Stimulated activated effector memory CD8-positive, alpha-beta T cell treated with anti-CD3 and anti-CD28 coated beads, Interleukin-12 subunit alpha, Interleukin-12 subunit beta, amount 100 ng/mL, for 72 hours (primary cell): ENCODE measurements around the gene MMP17.

Experiments
- ATAC-seq: fragments of 150-1000 bp; cut with Tn5 transposase; 2 replicates; pipeline ENCODE4 v1.10.0; 2021
- DNase-seq, 2 donors: peaks; one replicate each; pipeline ENCODE4 v3.0.0; 2021 to 2022; ENCODE audit warnings: low spot score in 2 of 2
- H3K27ac Mint-ChIP-seq: one replicate; pipeline ENCODE4 v1.8.0; 2022; ENCODE audit warnings: mild to moderate bottlenecking, mixed read lengths
- H3K36me3 Mint-ChIP-seq: one replicate; pipeline ENCODE4 v1.8.0; 2022; ENCODE audit warnings: mild to moderate bottlenecking, mixed read lengths
- H3K4me1 Mint-ChIP-seq: one replicate; pipeline ENCODE4 v1.8.0; 2022; ENCODE audit warnings: mixed read lengths
- H3K4me3 Mint-ChIP-seq: one replicate; pipeline ENCODE4 v1.8.0; 2022; ENCODE audit warnings: mild to moderate bottlenecking, mixed read lengths
- H3K9me3 Mint-ChIP-seq: one replicate; pipeline ENCODE4 v1.8.0; 2022; ENCODE audit warnings: mixed read lengths

Gene MMP17

DNA sequence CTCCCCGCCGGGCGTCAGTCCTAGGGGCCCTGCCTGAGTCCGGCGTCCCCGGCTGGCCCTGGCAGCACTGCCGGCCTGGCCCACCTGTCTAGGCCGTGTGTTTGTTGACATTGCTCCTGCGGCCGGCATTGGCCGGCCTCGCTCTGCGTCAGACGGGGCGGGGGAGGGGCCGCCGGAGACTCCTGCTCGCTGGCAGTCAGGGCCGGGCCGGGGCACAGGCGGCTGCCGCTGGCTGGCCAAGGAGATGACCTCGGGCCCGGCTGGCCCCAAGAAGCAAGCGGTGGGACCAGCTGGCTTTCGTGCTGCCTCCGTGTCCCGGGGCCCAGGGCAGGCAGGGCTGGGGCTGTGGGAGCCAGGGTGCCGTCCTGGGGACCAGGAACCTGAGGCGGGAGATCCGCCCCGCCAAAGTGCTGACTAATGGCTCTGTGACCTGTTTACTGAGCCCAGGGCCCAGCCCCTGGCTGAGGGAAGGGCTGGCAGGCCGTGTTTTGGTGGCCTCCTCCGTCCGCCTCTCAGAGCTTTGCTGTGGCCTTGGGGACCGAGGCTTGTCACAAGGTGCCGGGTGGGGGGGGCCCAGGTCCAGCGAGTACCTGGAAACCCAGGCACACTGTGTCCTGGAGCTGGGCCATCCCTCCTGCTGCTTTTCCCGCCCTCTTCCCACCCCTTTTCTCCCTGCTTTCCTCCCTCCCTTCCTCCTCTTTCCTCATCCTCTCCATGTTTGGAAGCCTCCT, 68.1 kb downstream of the MMP17 start:
- Mint-ChIP-seq H3K36me3 (peaks cover 24% of the 10 kb centered on the region), H3K9me3 (no peaks in the 10 kb centered on the region), H3K4me1 (peaks cover 13% of the 10 kb centered on the region), H3K4me3 (peak overlapping the region; percentile 80), H3K27ac (peak overlapping the region; percentile 76)
- DNase-seq = peak; percentile 63 to 81
- peak; percentile 82 for ATAC-seq

DNA sequence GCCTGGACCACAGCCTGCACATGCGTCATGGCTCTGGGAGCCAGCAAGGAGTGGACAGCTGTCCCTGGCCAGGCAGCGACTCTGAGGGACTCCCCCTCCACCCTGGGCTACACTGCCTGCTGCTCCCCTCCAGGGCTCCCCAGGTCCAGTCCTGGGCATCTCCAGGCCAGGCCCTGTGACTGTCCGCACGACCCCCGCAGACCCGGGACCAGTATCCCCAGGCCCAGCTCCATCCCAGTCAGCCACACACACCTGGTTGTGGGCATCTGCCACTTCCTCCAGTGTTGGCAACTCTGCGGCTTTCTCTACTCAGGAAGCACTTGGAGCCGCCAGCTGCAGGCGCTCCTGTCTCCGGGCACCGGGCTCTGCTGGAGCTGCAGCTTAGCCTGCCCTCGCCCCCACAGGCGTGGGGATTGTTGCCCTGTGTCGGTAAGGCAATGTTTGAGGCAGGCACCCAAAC, 68.6 kb downstream of the MMP17 start:
- ATAC-seq (no peak), DNase-seq (no peak)
- H3K27ac Mint-ChIP-seq = peak overlapping the region; percentile 76
- no peaks in the 10 kb centered on the region for H3K9me3 Mint-ChIP-seq
- peaks cover 13% of the 10 kb centered on the region for H3K4me1 Mint-ChIP-seq
- peak overlapping the region; percentile 80 for H3K4me3 Mint-ChIP-seq
- H3K36me3 Mint-ChIP-seq = peaks cover 24% of the 10 kb centered on the region

DNA sequence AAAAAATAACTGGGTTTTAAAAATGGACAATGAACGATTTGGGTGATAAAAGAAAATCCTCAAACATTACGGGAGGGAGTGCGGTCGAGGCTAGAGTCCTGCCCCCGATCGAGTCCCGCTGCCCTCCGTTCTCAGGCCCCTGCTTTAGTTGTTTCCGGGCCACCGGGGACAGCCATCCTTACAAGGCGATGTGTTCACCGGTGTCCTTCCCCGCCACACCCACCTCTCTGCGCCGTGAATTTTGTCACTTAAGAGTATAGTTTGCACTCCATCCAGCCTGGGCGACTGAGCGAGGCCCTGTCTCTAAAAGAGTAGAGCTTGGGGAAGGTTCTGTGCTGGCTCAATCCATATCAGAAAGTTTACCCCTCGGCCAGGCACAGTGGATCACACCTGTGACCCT, 69.1 kb downstream of the MMP17 start:
- H3K36me3 Mint-ChIP-seq = peaks cover 24% of the 10 kb centered on the region
- no peak for DNase-seq
- no peaks in the 10 kb centered on the region for H3K9me3 Mint-ChIP-seq
- peak overlapping the region; percentile 76 for H3K27ac Mint-ChIP-seq
- ATAC-seq = no peak
- peaks cover 16% of the 10 kb centered on the region for H3K4me1 Mint-ChIP-seq
- H3K4me3 Mint-ChIP-seq = peak overlapping the region; percentile 80

DNA sequence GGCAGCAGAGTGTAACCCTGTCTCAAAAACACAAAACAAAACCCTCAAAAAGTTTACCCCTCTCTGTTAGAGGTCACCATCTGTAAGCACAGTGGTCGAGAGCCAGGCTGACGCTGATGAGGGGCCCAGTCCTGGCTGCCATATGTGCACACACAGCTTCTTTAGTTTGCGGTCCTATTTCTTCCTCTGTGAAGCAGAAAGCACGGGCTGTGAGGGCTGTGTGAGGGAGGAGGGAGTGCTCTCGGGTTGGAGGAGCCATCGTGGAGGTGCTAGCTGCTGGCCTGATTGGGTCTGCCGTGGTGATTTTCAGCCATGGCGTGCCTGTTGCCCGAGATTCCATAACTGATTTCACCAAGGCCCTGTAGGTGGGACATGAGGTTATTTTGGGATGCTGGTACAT, 69.7 kb downstream of the MMP17 start:
- no peaks in the 10 kb centered on the region for H3K9me3 Mint-ChIP-seq
- peaks cover 24% of the 10 kb centered on the region for H3K36me3 Mint-ChIP-seq
- ATAC-seq (no peak), DNase-seq (no peak)
- H3K4me3 Mint-ChIP-seq = peak overlapping the region; percentile 80
- peaks cover 18% of the 10 kb centered on the region for H3K4me1 Mint-ChIP-seq
- H3K27ac Mint-ChIP-seq = peak overlapping the region; percentile 76

DNA sequence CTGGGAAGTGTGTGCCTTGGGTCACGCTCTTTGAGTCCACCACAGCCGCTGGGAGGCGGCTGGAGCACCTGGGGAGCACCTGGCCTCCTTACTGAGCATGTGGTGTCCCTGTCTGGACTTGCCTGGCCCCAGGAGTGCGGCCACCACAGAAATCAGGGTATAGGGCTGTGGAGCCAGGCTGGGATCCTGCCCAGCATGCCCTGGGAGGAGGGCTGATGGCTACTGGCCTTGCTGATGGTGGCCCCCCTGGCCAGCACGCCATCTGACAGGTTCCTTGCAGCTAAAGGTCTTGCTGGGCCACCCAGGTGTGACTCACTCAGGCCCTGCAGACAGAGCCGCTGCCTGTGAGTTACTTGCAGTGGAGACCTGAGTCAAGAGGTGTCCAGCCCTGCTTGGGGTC, 72.2 kb downstream of the MMP17 start:
- no peak overlapping the region for H3K4me3 Mint-ChIP-seq
- H3K36me3 Mint-ChIP-seq = peaks cover 23% of the 10 kb centered on the region
- peaks cover 25% of the 10 kb centered on the region for H3K4me1 Mint-ChIP-seq
- H3K27ac Mint-ChIP-seq = no peak overlapping the region
- ATAC-seq (no peak), DNase-seq (no peak)
- no peaks in the 10 kb centered on the region for H3K9me3 Mint-ChIP-seq
